ENCODE measurements around the gene KIAA1755.

- TF ChIP-seq POLR2A (IDR thresholded peaks at IDR 0.05; ENCODE audit: low read length) (no peak), GATA1 (IDR thresholded peaks at IDR 0.05; ENCODE audit: low read depth, low read length) (no peak)
These were observed 16.9 kb downstream of the KIAA1755 start for GRCh38 chr20:38243709-38244020.

All from erythroblast (primary cell).